ENCODE measurements around the gene PPP5C.

- TF ChIP-seq MLX (CRISPR knock-in tag; IDR thresholded peaks at IDR 0.05) (no peak), CREB3 (CRISPR knock-in tag; IDR thresholded peaks at IDR 0.05) (no peak), ZKSCAN8 (CRISPR knock-in tag; IDR thresholded peaks at IDR 0.05; ENCODE audit: borderline replicate concordance) (no peak)
Observed at GRCh38 chr19:46337487-46337886, 9.4 kb upstream of the PPP5C start.
